MCF 10A (cell line): ENCODE data around the gene PLXNC1. TPM values are rescaled to one million over a fixed set of nuclear protein-coding genes. Genes with fewer than 3 reads are reported as not detected.
"Not testable (repeated sequence)": the region's sequence is repeated elsewhere in the genome, so short reads cannot be mapped to it uniquely, and the experiment has no call there.

Source experiments
- BruUV-seq: library from RNA; stranded (reverse); fragments of 400-500 nt; replicated peaks from 2 replicates; lab custom pipeline; 2021; lab: Mats Ljungman, UMichigan
- CTCF ChIA-PET: fragments of 300-600 bp; sonication (Branson Sonifier 250); formaldehyde crosslinking; extraction: SDS; loops from one replicate; lab custom pipeline; 2021; ENCODE audit warnings: antibody characterized with exemption, inconsistent platforms; lab: Yijun Ruan, JAX
- POLR2A ChIA-PET: fragments of 300-600, 350-650 bp; sonication (Branson Sonifier 250); formaldehyde crosslinking; extraction: SDS; loops from one replicate; lab custom pipeline; 2020; ENCODE audit warnings: antibody characterized with exemption, inconsistent platforms; lab: Yijun Ruan, JAX
- DNase-seq: peaks from one replicate; pipeline ENCODE4 v3.0.0-alpha.2; 2018; ENCODE audit not compliant: unreplicated experiment
- H3K27ac Mint-ChIP-seq: one replicate; pipeline ENCODE4 v1.8.0; 2022; ENCODE audit warnings: mild to moderate bottlenecking, low read depth, mixed read lengths; ENCODE audit not compliant: unreplicated experiment
- H3K27me3 Mint-ChIP-seq: one replicate; pipeline ENCODE4 v1.8.0; 2022; ENCODE audit warnings: mixed read lengths; ENCODE audit not compliant: insufficient read depth, unreplicated experiment
- H3K36me3 Mint-ChIP-seq: one replicate; pipeline ENCODE4 v1.8.0; 2022; ENCODE audit warnings: mild to moderate bottlenecking, moderate library complexity, mixed read lengths; ENCODE audit not compliant: insufficient read depth, unreplicated experiment
- H3K4me1 Mint-ChIP-seq: one replicate; pipeline ENCODE4 v1.8.0; 2022; ENCODE audit warnings: mixed read lengths; ENCODE audit not compliant: insufficient read depth, unreplicated experiment
- H3K4me3 Mint-ChIP-seq: one replicate; pipeline ENCODE4 v1.8.0; 2022; ENCODE audit warnings: mild to moderate bottlenecking, moderate library complexity, mixed read lengths; ENCODE audit not compliant: unreplicated experiment
- H3K9me3 Mint-ChIP-seq: one replicate; pipeline ENCODE4 v1.8.0; 2022; ENCODE audit warnings: mixed read lengths; ENCODE audit not compliant: unreplicated experiment
- intact Hi-C: fragments of 100-400 bp; cut with micrococcal nuclease; formaldehyde crosslinking; loops from 2 replicates; pipeline ENCODE4 v1.14.1; 2022
- total RNA-seq: library from RNA; stranded (reverse); gene quantifications from 2 replicates; pipeline ENCODE4 v1.2.3, GENCODE V29; 2022
- TF ChIP-seq, protein P1 (sequence below): fragments of 200-600 bp; IDR thresholded peaks from one replicate; pipeline ENCODE4 v1.8.0; 2022; ENCODE audit warnings: antibody characterized with exemption, mild to moderate bottlenecking; ENCODE audit not compliant: unreplicated experiment

The PLXNC1 gene
- total RNA-seq, 1 experiment from 2014 or later: 2.4 TPM

DNA sequence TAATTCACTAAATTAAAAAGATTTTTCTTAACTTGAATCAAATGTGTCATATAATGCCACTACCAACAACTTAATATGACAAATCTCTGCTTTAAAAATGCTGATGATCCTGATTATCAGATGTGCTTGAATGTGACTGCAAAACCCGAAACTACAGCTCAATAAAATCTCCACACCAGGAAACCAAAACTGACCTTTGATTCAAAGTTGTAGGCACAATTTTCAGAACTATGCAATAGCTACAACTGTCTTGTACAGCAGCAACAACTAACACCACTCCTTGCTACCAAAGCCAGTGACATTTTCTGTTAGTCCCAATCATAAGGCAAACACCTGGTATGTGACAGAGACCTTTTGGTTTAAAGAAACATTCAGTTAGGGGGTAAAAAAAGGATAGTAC, 164.0 kb downstream of the PLXNC1 start:
- BruUV-seq: no TSS peak
- peaks cover 20% of the 10 kb centered on the region for H3K36me3 Mint-ChIP-seq
- no peaks in the 10 kb centered on the region for H3K9me3 Mint-ChIP-seq
- POLR2A ChIA-PET: no interaction called here
- DNase-seq: no peak
- no peak overlapping the region for H3K4me3 Mint-ChIP-seq
- no peak overlapping the region for H3K27ac Mint-ChIP-seq
- H3K4me1 Mint-ChIP-seq: no peaks in the 10 kb centered on the region
- CTCF ChIA-PET: no interaction called here
- intact Hi-C loops: no loop called here
- TF ChIP-seq, protein P1, sequence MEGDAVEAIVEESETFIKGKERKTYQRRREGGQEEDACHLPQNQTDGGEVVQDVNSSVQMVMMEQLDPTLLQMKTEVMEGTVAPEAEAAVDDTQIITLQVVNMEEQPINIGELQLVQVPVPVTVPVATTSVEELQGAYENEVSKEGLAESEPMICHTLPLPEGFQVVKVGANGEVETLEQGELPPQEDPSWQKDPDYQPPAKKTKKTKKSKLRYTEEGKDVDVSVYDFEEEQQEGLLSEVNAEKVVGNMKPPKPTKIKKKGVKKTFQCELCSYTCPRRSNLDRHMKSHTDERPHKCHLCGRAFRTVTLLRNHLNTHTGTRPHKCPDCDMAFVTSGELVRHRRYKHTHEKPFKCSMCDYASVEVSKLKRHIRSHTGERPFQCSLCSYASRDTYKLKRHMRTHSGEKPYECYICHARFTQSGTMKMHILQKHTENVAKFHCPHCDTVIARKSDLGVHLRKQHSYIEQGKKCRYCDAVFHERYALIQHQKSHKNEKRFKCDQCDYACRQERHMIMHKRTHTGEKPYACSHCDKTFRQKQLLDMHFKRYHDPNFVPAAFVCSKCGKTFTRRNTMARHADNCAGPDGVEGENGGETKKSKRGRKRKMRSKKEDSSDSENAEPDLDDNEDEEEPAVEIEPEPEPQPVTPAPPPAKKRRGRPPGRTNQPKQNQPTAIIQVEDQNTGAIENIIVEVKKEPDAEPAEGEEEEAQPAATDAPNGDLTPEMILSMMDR: no peak
- H3K27me3 Mint-ChIP-seq: no peaks in the 10 kb centered on the region

DNA sequence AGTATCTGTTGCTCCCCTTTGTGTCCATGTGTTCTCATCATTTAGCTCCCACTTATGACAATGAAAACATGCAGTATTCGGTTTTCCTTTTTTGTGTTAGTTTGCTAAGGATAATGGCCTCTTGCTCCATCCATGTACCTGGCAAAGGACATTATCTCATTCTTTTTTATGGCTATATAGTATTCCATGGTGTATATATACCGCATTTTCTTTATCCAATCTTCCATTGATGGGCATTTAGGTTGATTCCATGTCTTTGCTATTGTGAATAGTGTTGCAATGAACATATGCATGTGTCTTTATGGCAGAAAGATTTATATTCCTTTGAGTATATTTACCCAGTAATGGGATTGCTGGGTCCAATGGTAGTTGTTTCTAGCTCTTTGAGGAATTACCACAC, 168.2 kb downstream of the PLXNC1 start:
- intact Hi-C loops, DNase-seq, BruUV-seq, H3K4me3 Mint-ChIP-seq, H3K27ac Mint-ChIP-seq, H3K4me1 Mint-ChIP-seq, H3K27me3 Mint-ChIP-seq: not testable (repeated sequence)
- peaks cover 17% of the 10 kb centered on the region for H3K36me3 Mint-ChIP-seq
- POLR2A ChIA-PET: interaction anchor here (1.3 kb wide), 1 partner anchor 11 kb away, joined by 3 read pairs; no protein-coding TSS in a partner anchor
- H3K9me3 Mint-ChIP-seq: peaks cover 19% of the 10 kb centered on the region
- CTCF ChIA-PET: interaction anchor here (0.6 to 0.7 kb wide), 2 partner anchors 18 to 991 kb away, joined by 3 read pairs; no protein-coding TSS in a partner anchor

DNA sequence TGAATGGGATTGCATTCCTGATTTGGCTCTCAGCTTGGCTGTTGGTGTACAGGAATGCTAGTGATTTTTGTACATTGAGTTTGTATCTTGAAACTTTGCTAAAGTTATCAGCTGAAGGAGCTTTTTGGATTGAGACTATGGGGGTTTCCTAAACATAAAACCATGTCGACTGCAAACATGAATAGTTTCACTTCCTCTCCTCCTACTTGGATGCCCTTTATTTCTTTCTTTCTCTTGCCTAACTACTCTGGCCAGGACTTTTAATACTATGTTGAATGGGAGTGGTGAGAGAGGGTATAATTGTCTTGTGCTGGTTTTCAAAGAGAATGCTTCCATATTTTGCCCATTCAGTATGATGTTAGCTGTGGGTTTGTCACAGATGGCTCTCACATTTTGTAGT, 169.8 kb downstream of the PLXNC1 start:
- no peak overlapping the region for H3K27ac Mint-ChIP-seq
- H3K9me3 Mint-ChIP-seq: peaks cover 20% of the 10 kb centered on the region
- no peak for DNase-seq
- H3K4me3 Mint-ChIP-seq: no peak overlapping the region
- BruUV-seq: no TSS peak
- no peaks in the 10 kb centered on the region for H3K4me1 Mint-ChIP-seq
- intact Hi-C loops: no loop called here
- POLR2A ChIA-PET: interaction anchor here (1.3 kb wide), 1 partner anchor 9 kb away, joined by 3 read pairs; no protein-coding TSS in a partner anchor
- TF ChIP-seq, protein P1: no peak
- peaks cover 21% of the 10 kb centered on the region for H3K36me3 Mint-ChIP-seq
- CTCF ChIA-PET: no interaction called here
- no peaks in the 10 kb centered on the region for H3K27me3 Mint-ChIP-seq

DNA sequence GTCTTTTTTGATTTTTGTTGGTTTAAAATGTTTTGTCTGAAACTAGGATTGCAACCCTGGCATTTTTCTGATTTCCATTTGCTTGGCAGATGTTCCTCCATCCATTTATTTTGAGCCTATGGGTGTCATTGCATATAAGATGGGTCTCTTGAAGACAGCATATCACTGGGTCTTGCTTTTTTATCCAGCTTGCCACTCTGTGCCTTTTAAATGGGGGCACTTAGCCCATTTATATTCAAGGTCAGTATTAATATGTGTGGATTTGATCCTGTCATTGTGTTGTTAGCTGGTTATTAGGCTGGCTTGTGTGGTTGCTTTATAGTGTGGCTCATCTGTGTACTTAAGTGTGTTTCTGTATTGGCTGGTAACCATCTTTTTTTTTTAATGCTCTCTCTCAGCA, 171.7 kb downstream of the PLXNC1 start:
- no TSS peak for BruUV-seq
- H3K36me3 Mint-ChIP-seq: peaks cover 25% of the 10 kb centered on the region
- intact Hi-C loops: no loop called here
- ChIA-PET POLR2A (interaction anchor here (0.7 to 1.2 kb wide), 2 partner anchors 15 to 39 kb away, joined by 3 to 4 read pairs; no protein-coding TSS in a partner anchor), CTCF (no interaction called here)
- no peak overlapping the region for H3K27ac Mint-ChIP-seq
- TF ChIP-seq, protein P1: no peak
- DNase-seq: no peak
- H3K9me3 Mint-ChIP-seq: peaks cover 20% of the 10 kb centered on the region
- no peak overlapping the region for H3K4me3 Mint-ChIP-seq
- H3K27me3 Mint-ChIP-seq: no peaks in the 10 kb centered on the region
- H3K4me1 Mint-ChIP-seq: no peaks in the 10 kb centered on the region
